ENCODE data around the gene SLC38A10. TPM values are rescaled to one million over a fixed set of nuclear protein-coding genes. Genes with fewer than 3 reads are reported as not detected.

The SLC38A10 gene
- total and polyA plus RNA-seq, 2 of the 13 experiments (the other 11 are each of a cell fraction or from before 2014, with no cell fraction given) = 23.4 to 55.8 TPM

DNA sequence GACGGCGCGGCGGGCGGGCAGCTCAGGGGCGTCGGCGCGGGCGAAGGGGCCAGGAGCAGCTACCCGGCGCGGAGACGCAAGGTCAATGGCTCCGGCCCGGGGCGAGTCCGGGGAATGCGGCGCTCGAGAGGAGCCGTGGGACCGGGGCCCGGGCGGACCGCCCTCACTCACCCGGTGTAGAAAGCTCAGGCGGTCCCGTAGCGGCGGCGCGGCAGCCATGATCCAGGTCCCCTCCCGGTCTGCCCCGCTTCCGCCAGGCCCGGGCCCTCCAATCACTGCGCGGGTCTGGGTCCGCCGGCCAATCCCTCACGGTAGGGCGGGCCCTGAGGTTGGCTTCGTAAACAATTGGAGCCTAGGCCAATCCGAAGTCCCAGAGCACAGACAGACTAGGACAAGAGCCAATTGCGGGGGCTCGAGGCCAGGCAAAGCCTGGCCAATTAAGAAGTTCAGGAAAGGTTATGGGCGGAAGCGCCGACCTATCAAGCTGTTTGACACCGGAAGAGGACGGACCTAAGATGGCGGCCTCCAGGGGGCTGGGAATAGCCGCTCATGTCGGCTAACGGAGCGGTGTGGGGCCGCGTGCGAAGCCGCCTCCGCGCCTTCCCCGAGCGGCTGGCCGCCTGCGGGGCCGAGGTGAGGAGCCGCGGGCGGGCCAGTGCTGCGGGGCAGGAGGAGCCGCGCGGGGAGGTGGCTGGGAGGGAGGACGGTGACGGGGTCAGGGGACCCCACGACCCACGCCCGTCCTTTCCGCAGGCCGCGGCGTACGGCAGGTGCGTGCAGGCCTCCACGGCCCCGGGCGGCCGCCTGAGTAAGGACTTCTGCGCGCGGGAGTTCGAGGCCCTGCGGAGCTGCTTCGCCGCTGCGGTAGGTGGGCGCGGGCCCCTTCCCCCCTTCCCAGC, 56.0 kb downstream of the SLC38A10 start, which contains the start of the genes NDUFAF8 and TEPSIN (continued):
- TF ChIP-seq RFX5 (IDR thresholded peaks at IDR 0.05; ENCODE audit: low read depth, low read length) = peak; percentile 47; the same call in 1 of the 2 replicates
- peak; percentile 83; the same call in 1 of the 2 replicates for TF ChIP-seq RARG (CRISPR knock-in tag; IDR thresholded peaks at IDR 0.05; ENCODE audit: low read depth)
- no peak; the same call in 1 of the 2 replicates for TF ChIP-seq ZNF609 (CRISPR knock-in tag; IDR thresholded peaks at IDR 0.05; ENCODE audit: borderline replicate concordance)
- TF ChIP-seq JUND (CRISPR knock-in tag; IDR thresholded peaks at IDR 0.05) = 0 out of 2 replicates have a peak, but pooled peaks have one; percentile 18
- peak; percentile 54 for TF ChIP-seq MEIS2 (CRISPR knock-in tag; IDR thresholded peaks at IDR 0.05)
- 0 out of 2 replicates have a peak, but pooled peaks have one; percentile 21 for TF ChIP-seq ZBTB20 (CRISPR knock-in tag; IDR thresholded peaks at IDR 0.05; ENCODE audit: borderline replicate concordance, low read depth)
- no peak; the same call in 1 of the 2 replicates for TF ChIP-seq ZSCAN25 (CRISPR knock-in tag; IDR thresholded peaks at IDR 0.05)
- TF ChIP-seq GLI4 (CRISPR knock-in tag; IDR thresholded peaks at IDR 0.05; ENCODE audit: borderline replicate concordance) = peak; percentile 83; the same call in 1 of the 2 replicates
- peak; percentile 69 for TF ChIP-seq PHF8 (CRISPR knock-in tag; IDR thresholded peaks at IDR 0.05)
- TF ChIP-seq ZNF143 (CRISPR knock-in tag; IDR thresholded peaks at IDR 0.05) = 0 out of 2 replicates have a peak, but pooled peaks have one; percentile 14
- peak; percentile 90 for TF ChIP-seq KDM5A (IDR thresholded peaks at IDR 0.05; ENCODE audit: borderline replicate concordance, low read length)
- TF ChIP-seq ZNF530 (CRISPR knock-in tag; IDR thresholded peaks at IDR 0.05; ENCODE audit: low read depth) = 0 out of 2 replicates have a peak, but pooled peaks have one; percentile 56
- TF ChIP-seq, protein P1, sequence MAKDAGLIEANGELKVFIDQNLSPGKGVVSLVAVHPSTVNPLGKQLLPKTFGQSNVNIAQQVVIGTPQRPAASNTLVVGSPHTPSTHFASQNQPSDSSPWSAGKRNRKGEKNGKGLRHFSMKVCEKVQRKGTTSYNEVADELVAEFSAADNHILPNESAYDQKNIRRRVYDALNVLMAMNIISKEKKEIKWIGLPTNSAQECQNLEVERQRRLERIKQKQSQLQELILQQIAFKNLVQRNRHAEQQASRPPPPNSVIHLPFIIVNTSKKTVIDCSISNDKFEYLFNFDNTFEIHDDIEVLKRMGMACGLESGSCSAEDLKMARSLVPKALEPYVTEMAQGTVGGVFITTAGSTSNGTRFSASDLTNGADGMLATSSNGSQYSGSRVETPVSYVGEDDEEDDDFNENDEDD (CRISPR knock-in tag; IDR thresholded peaks at IDR 0.05; ENCODE audit: borderline replicate concordance) = peak; percentile 33; the same call in 1 of the 2 replicates
- TF ChIP-seq, protein P2, sequence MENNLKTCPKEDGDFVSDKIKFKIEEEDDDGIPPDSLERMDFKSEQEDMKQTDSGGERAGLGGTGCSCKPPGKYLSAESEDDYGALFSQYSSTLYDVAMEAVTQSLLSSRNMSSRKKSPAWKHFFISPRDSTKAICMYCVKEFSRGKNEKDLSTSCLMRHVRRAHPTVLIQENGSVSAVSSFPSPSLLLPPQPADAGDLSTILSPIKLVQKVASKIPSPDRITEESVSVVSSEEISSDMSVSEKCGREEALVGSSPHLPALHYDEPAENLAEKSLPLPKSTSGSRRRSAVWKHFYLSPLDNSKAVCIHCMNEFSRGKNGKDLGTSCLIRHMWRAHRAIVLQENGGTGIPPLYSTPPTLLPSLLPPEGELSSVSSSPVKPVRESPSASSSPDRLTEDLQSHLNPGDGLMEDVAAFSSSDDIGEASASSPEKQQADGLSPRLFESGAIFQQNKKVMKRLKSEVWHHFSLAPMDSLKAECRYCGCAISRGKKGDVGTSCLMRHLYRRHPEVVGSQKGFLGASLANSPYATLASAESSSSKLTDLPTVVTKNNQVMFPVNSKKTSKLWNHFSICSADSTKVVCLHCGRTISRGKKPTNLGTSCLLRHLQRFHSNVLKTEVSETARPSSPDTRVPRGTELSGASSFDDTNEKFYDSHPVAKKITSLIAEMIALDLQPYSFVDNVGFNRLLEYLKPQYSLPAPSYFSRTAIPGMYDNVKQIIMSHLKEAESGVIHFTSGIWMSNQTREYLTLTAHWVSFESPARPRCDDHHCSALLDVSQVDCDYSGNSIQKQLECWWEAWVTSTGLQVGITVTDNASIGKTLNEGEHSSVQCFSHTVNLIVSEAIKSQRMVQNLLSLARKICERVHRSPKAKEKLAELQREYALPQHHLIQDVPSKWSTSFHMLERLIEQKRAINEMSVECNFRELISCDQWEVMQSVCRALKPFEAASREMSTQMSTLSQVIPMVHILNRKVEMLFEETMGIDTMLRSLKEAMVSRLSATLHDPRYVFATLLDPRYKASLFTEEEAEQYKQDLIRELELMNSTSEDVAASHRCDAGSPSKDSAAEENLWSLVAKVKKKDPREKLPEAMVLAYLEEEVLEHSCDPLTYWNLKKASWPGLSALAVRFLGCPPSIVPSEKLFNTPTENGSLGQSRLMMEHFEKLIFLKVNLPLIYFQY (CRISPR knock-in tag; IDR thresholded peaks at IDR 0.05; ENCODE audit: borderline replicate concordance) = peak; percentile 65
- no peak; the same call in 1 of the 2 replicates for TF ChIP-seq MYNN (CRISPR knock-in tag; IDR thresholded peaks at IDR 0.05; ENCODE audit: low read depth)
- TF ChIP-seq MXD3 (CRISPR knock-in tag; IDR thresholded peaks at IDR 0.05) = no peak; the same call in 1 of the 2 replicates
- no peak; the same call in 1 of the 2 replicates for TF ChIP-seq RFXANK (CRISPR knock-in tag; IDR thresholded peaks at IDR 0.05)
- 0 out of 2 replicates have a peak, but pooled peaks have one; percentile 46 for TF ChIP-seq GZF1 (CRISPR knock-in tag; IDR thresholded peaks at IDR 0.05)

Data from HepG2 (cell line).